H1 (cell line): ENCODE data around the gene VAMP2. TPM values are rescaled to one million over a fixed set of nuclear protein-coding genes. Genes with fewer than 3 reads are reported as not detected.
A peak's percentile ranks its signal among the peaks of the same experiment; 100 is the strongest.

Source experiments
- CEBPB ChIP-seq: IDR thresholded peaks from 2 replicates; pipeline ENCODE4 v1.6.1; 2012; ENCODE audit warnings: low read depth, low read length
- CHD1 ChIP-seq: IDR thresholded peaks from 2 replicates; pipeline ENCODE4 v1.6.1; 2012; ENCODE audit warnings: low read depth, low read length, improper control_type of control experiment
- EP300 ChIP-seq, 2 experiments: IDR thresholded peaks; 1 replicate in 1 of 2; 2 replicates in 1 of 2; pipeline ENCODE4 v1.6.1; 2011 to 2012; ENCODE audit warnings: low read depth in 2 of 2, low read length in 2 of 2, mild to moderate bottlenecking in 2 of 2, borderline replicate concordance in 1 of 2, inconsistent platforms in 1 of 2, moderate library complexity in 1 of 2
- KDM5A ChIP-seq: fragments of 200-600 bp; IDR thresholded peaks from 2 replicates; pipeline ENCODE4 v1.7.1; 2012; ENCODE audit warnings: mild to moderate bottlenecking, low read length, inconsistent platforms, mixed read lengths
- PHF8 ChIP-seq: fragments of 200-600 bp; sonication (generic); conservative IDR thresholded peaks from 2 replicates; pipeline ENCODE4 v1.7.1; 2012; ENCODE audit warnings: low read depth, mild to moderate bottlenecking, inconsistent platforms, low read length, moderate library complexity
- SIX5 ChIP-seq: IDR thresholded peaks from 2 replicates; pipeline ENCODE4 v1.6.1; 2011; ENCODE audit warnings: mild to moderate bottlenecking, low read depth, low read length
- SP2 ChIP-seq: IDR thresholded peaks from 2 replicates; pipeline ENCODE4 v1.6.1; 2012; ENCODE audit warnings: mild to moderate bottlenecking, low read length, inconsistent platforms
- TCF12 ChIP-seq: IDR thresholded peaks from 2 replicates; pipeline ENCODE4 v1.6.1; 2011; ENCODE audit warnings: low read depth, mild to moderate bottlenecking, low read length
- ZNF274 ChIP-seq: IDR thresholded peaks from 2 replicates; pipeline ENCODE4 v1.7.0; 2012; ENCODE audit warnings: low read length, borderline replicate concordance; ENCODE audit errors: extremely low read depth
- polyA plus RNA-seq, 7 experiments: library from polyadenylated mRNA; depleted of rRNA in 3 of 7; stranded (reverse) in 5 of 7; unstranded in 2 of 7; fragments of >200 nt in 5 of 7; fragments of 200-250 nt in 2 of 7; gene quantifications; 1 replicate in 5 of 7; 2 replicates in 1 of 7; 4 replicates in 1 of 7; pipeline versions ENCODE4 v1.2.1 to v1.2.3, GENCODE V29; 2011 to 2013; ENCODE audit warnings: missing spikeins in 2 of 7, mixed read lengths in 2 of 7
- total RNA-seq: library from RNA; stranded (reverse); fragmentation: NEBNext Ultra II Directional; extraction: Animal tissue kit (Norgen Biotek cat#: 25700); gene quantifications from 2 replicates; pipeline ENCODE4 v1.2.1, GENCODE V29; 2021

The VAMP2 gene
- total and polyA plus RNA-seq, 2 of the 8 experiments (the other 6 are each of a cell fraction or from before 2014, with no cell fraction given), result 19.3 to 20.5 TPM

GRCh38 chr17:8155996-8156245 lies 6.8 kb downstream of the VAMP2 start (continued):
- TF ChIP-seq CHD1 (no peak), SP2 (no peak), KDM5A (no peak), CEBPB (no peak), TCF12 (no peak), EP300 (IDR thresholded peaks at IDR 0.05; ENCODE audit: borderline replicate concordance in 1 of 2, low read depth in 2 of 2, low read length in 2 of 2) (no peak), ZNF274 (no peak), PHF8 (peak; percentile 80), SIX5 (no peak)
